UCSD-AML1 (cell line): ENCODE measurements around the gene GIMAP8.
A peak's percentile ranks its signal among the peaks of the same experiment; 100 is the strongest.
"Not testable (repeated sequence)": the region's sequence is repeated elsewhere in the genome, so short reads cannot be mapped to it uniquely, and the experiment has no call there.

Experiments used
- DNase-seq: peaks from one replicate; lab custom pipeline; 2025; ENCODE audit not compliant: unreplicated experiment; lab: John Stamatoyannopoulos, UW

The GIMAP8 gene

DNA sequence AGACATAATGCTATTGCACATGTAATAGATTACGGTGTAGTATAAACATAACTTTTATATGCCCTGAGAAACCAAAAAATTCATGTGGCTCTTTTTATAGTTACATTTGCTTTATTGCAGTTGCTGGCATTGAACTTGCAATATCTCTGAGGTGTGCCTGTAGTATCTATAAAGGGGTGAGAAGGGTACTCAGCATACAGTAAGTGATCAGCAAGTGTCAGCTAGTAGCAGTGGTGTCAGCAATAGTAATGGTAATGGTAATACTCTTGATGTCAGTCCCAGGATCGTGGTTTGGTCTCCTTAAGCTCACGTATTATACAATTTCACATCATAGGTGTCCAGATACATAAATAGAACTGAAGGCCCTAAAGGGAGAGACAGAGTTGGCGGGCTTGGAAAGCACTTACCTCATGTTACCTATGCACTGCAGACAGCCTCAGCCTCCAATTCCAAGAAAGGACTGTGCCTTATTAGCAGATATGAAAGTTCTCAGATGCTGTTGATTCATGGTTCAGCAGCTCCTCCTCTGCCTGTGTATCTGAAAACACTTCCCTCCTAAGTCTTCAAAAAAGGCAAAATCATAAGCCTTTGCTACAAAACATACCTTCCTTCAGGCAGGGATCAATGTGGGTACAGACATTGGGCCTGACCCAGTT lies 57.6 kb downstream of the GIMAP8 start:
- no peak for DNase-seq

DNA sequence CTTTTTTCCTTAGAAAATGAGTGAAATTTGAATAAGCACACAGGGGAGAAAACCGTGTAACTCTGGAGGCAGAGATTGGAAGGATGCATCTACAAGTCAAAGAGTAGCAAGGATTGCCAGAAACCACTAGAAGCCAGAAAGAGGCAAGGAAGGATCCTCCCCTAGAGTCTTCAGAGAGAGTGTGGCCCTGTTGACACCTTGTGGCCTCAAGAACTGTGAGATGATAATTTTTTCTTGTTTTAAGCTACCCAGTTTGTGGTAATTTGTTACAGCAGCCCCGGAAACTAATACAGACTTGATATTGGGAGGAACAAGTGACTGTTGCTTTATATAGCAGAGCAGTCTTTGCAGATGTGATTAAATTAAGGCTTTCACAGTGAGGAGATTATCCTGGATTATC lies 60.6 kb downstream of the GIMAP8 start:
- no peak for DNase-seq

- DNase-seq = no peak
Observed at GRCh38 chr7:150513758-150514157, 63.3 kb downstream of the GIMAP8 start.

GRCh38 chr7:150514748-150515222 lies 64.4 kb downstream of the GIMAP8 start, which contains the start of gene GIMAP7:
GIMAP7 (plus strand) TSS chr7:150514872; CDS start chr7:150519975, 5,103 bp downstream.
- DNase-seq = peak; percentile 20

GRCh38 chr7:150515248-150516147 lies 65.1 kb downstream of the GIMAP8 start:
- DNase-seq = no peak

- no peak for DNase-seq
Observed at GRCh38 chr7:150516956-150517745, 66.7 kb downstream of the GIMAP8 start.

DNA sequence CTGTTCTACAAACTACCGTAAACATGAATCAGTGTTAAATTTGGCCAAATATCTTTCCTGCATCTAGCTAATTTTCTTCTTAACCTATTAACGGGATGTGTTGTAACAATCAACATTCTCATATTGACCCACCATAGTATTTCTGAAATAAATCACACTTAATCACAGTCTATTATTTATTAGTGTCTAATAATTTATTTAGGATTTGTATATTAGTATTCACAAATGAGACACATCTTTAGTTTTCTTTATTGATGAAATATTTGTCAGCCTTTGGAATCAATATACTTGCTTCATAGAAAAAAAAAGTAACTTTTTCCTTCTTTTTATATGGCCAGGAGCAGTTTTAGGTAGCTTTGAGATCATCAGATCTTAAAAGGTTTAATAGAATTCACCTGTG lies 68.9 kb downstream of the GIMAP8 start:
- DNase-seq = no peak

DNA sequence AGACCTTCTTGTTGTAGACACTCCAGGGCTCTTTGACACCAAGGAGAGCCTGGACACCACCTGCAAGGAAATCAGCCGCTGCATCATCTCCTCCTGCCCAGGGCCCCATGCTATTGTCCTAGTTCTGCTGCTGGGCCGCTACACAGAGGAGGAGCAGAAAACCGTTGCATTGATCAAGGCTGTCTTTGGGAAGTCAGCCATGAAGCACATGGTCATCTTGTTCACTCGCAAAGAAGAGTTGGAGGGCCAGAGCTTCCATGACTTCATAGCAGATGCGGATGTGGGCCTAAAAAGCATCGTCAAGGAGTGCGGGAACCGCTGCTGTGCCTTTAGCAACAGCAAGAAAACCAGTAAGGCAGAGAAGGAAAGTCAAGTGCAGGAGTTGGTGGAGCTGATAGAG lies 69.7 kb downstream of the GIMAP8 start:
- no peak for DNase-seq

GRCh38 chr7:150522931-150523330 lies 72.5 kb downstream of the GIMAP8 start:
- not testable (repeated sequence) for DNase-seq

GRCh38 chr7:150524018-150524417 lies 73.6 kb downstream of the GIMAP8 start:
- no peak for DNase-seq
